HCT116 (cell line): Measurements from ENCODE around the gene CYB5R3.

ENCODE experiments used
- CTCF ChIP-seq, 3 experiments: fragments of 200-600 bp in 1 of 3; sonication (generic) in 1 of 3; IDR thresholded peaks in 2 of 3; conservative IDR thresholded peaks in 1 of 3; 2 replicates each; pipeline ENCODE4 v1.5.1; 2012 to 2017; ENCODE audit warnings: low read depth in 2 of 3, low read length in 2 of 3, antibody characterized with exemption in 1 of 3, borderline replicate concordance in 1 of 3, control low read depth in 1 of 3, mild to moderate bottlenecking in 1 of 3, mixed read lengths in 1 of 3, mixed run types in 1 of 3, moderate library complexity in 1 of 3; ENCODE audit not compliant: insufficient read depth in 1 of 3
- EGR1 ChIP-seq: IDR thresholded peaks from 2 replicates; pipeline ENCODE4 v1.6.1; 2012; ENCODE audit warnings: low read depth
- JUND ChIP-seq: IDR thresholded peaks from 2 replicates; pipeline ENCODE4 v1.6.1; 2012
- RAD21 ChIP-seq: IDR thresholded peaks from 2 replicates; pipeline ENCODE4 v1.6.1; 2012; ENCODE audit warnings: low read depth, mild to moderate bottlenecking

- TF ChIP-seq CTCF (IDR thresholded peaks at IDR 0.05 in 2 of 3, conservative IDR thresholded peaks at IDR 0.05 in 1 of 3; ENCODE audit: borderline replicate concordance in 1 of 3, insufficient read depth in 1 of 3, low read depth in 2 of 3, low read length in 2 of 3): no peak
- no peak for TF ChIP-seq RAD21
- no peak for TF ChIP-seq JUND
- TF ChIP-seq EGR1: no peak
Observed at GRCh38 chr22:42585096-42585495, 64.1 kb downstream of the CYB5R3 start.
